ENCODE measurements around the gene GNAI2.

The GNAI2 gene

DNA sequence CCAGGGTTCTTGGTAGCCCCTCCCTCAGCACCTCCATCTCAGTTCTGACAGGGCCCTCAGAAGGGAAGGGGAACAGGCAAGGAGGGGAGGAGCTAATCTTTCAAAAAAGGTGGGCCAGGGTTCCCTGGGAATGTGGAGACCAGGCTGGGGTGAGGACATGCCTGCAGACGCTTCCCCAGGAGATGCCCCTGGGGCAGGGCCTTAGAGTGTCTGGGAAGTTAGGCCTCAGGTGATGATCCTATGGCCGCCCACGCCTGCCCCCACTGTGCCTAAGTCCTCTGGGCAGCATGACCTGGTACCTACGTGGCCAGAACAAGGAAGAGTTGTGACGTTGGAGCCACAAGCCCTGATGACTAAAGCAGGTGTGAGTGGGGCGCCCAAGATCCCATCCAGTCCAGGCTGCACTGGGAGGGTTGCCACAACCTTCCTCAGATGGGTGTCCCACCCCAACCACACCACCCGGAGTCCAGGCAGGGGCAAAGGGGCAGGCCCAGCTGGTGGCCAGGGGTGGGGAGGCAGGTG is 29.0 kb downstream of the GNAI2 start:
- Histone ChIP-seq H3K9me2 (replicated peaks; ENCODE audit: low read depth, low read length) (no peaks in the 10 kb centered on the region), H3K9me3 (ENCODE audit: insufficient read depth, low read depth, low read length) (no peaks in the 10 kb centered on the region), H3K9ac (ENCODE audit: low read depth, low read length, poor library complexity, severe bottlenecking) (no peak overlapping the region), H3F3A (ENCODE audit: low read depth) (no peaks in the 10 kb centered on the region), H3K4me1 (ENCODE audit: insufficient read depth, low read length, poor library complexity, severe bottlenecking) (peaks cover 10% of the 10 kb centered on the region), H2AFZ (ENCODE audit: low read length) (no peak overlapping the region), H4K20me1 (ENCODE audit: insufficient read depth, low read length, poor library complexity, severe bottlenecking) (no peaks in the 10 kb centered on the region), H3K27me3 (ENCODE audit: insufficient read depth, low read length, poor library complexity, severe bottlenecking) (no peaks in the 10 kb centered on the region), H3K36me3 (ENCODE audit: insufficient read depth, low read length) (no peaks in the 10 kb centered on the region), H3K79me2 (ENCODE audit: insufficient read depth, low read length) (peaks cover 12% of the 10 kb centered on the region; the same call in 1 of the 2 replicates), H3K4me2 (ENCODE audit: low read depth, low read length, poor library complexity, severe bottlenecking) (no peak overlapping the region), H3K4me3 (ENCODE audit: low read length, poor library complexity, severe bottlenecking) (no peak overlapping the region)
- TF ChIP-seq, protein P1, sequence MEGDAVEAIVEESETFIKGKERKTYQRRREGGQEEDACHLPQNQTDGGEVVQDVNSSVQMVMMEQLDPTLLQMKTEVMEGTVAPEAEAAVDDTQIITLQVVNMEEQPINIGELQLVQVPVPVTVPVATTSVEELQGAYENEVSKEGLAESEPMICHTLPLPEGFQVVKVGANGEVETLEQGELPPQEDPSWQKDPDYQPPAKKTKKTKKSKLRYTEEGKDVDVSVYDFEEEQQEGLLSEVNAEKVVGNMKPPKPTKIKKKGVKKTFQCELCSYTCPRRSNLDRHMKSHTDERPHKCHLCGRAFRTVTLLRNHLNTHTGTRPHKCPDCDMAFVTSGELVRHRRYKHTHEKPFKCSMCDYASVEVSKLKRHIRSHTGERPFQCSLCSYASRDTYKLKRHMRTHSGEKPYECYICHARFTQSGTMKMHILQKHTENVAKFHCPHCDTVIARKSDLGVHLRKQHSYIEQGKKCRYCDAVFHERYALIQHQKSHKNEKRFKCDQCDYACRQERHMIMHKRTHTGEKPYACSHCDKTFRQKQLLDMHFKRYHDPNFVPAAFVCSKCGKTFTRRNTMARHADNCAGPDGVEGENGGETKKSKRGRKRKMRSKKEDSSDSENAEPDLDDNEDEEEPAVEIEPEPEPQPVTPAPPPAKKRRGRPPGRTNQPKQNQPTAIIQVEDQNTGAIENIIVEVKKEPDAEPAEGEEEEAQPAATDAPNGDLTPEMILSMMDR (conservative IDR thresholded peaks at IDR 0.05; ENCODE audit: low read length): no peak
- TF ChIP-seq EZH2phosphoT487 (IDR thresholded peaks at IDR 0.05; ENCODE audit: borderline replicate concordance): no peak

DNA sequence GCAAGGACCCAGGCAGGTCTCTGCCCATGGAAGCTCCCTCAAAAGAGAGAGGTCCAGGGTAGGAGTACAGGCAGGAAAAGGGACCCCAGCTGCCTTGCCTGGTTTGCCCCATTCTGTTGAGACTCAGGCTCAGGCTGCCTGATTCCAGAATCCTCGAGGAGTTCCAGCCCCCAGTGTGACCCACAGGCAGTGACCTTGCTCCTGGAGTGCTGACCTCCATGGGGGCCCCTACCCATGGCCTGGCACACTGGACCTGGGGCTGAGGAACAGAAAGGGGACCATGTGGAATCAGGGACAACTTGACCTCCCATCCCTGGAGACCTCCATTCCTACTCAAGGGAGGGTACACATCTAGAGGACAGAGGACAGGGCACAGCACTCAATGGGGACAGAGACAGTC is 29.6 kb downstream of the GNAI2 start:
- Histone ChIP-seq H4K20me1 (ENCODE audit: insufficient read depth, low read length, poor library complexity, severe bottlenecking) (no peaks in the 10 kb centered on the region), H3K27me3 (ENCODE audit: insufficient read depth, low read length, poor library complexity, severe bottlenecking) (no peaks in the 10 kb centered on the region), H3K4me1 (ENCODE audit: insufficient read depth, low read length, poor library complexity, severe bottlenecking) (peaks cover 9% of the 10 kb centered on the region), H3K9me2 (replicated peaks; ENCODE audit: low read depth, low read length) (no peaks in the 10 kb centered on the region), H3K79me2 (ENCODE audit: insufficient read depth, low read length) (peaks cover 11% of the 10 kb centered on the region; the same call in 1 of the 2 replicates), H3K4me3 (ENCODE audit: low read length, poor library complexity, severe bottlenecking) (no peak overlapping the region), H3K9ac (ENCODE audit: low read depth, low read length, poor library complexity, severe bottlenecking) (no peak overlapping the region), H3F3A (ENCODE audit: low read depth) (no peaks in the 10 kb centered on the region), H2AFZ (ENCODE audit: low read length) (no peak overlapping the region), H3K36me3 (ENCODE audit: insufficient read depth, low read length) (no peaks in the 10 kb centered on the region), H3K4me2 (ENCODE audit: low read depth, low read length, poor library complexity, severe bottlenecking) (no peak overlapping the region), H3K9me3 (ENCODE audit: insufficient read depth, low read depth, low read length) (no peaks in the 10 kb centered on the region)
- TF ChIP-seq, protein P1 (conservative IDR thresholded peaks at IDR 0.05; ENCODE audit: low read length): no peak
- no peak for TF ChIP-seq EZH2phosphoT487 (IDR thresholded peaks at IDR 0.05; ENCODE audit: borderline replicate concordance)

DNA sequence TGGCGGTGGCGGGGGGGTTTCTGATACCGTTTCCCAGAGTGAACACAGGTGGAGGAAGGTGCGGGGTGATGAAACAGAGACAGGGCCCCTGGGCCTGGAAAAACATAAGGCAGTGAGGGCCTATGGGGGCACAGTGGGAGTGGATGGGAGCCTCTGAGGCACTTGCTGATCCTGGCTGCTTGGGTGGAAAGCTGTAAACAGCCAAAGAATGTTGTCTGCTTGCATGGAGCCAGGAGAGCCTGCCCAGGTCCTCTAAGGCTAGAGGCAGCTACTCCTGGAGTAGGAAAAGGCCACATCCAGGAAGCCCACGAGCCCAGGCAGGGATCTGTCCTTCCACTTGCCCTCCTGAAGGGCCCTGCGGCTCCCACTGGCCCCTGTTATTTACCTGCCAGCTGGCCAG is 30.0 kb downstream of the GNAI2 start:
- Histone ChIP-seq H3K4me1 (ENCODE audit: insufficient read depth, low read length, poor library complexity, severe bottlenecking) (peaks cover 4% of the 10 kb centered on the region), H3K4me2 (ENCODE audit: low read depth, low read length, poor library complexity, severe bottlenecking) (no peak overlapping the region), H3K4me3 (ENCODE audit: low read length, poor library complexity, severe bottlenecking) (no peak overlapping the region), H3K9me2 (replicated peaks; ENCODE audit: low read depth, low read length) (no peaks in the 10 kb centered on the region), H4K20me1 (ENCODE audit: insufficient read depth, low read length, poor library complexity, severe bottlenecking) (no peaks in the 10 kb centered on the region), H3K9ac (ENCODE audit: low read depth, low read length, poor library complexity, severe bottlenecking) (no peak overlapping the region), H3K36me3 (ENCODE audit: insufficient read depth, low read length) (no peaks in the 10 kb centered on the region), H2AFZ (ENCODE audit: low read length) (no peak overlapping the region), H3F3A (ENCODE audit: low read depth) (no peaks in the 10 kb centered on the region), H3K27me3 (ENCODE audit: insufficient read depth, low read length, poor library complexity, severe bottlenecking) (no peaks in the 10 kb centered on the region), H3K9me3 (ENCODE audit: insufficient read depth, low read depth, low read length) (no peaks in the 10 kb centered on the region), H3K79me2 (ENCODE audit: insufficient read depth, low read length) (peaks cover 6% of the 10 kb centered on the region; the same call in 1 of the 2 replicates)
- TF ChIP-seq, protein P1 (conservative IDR thresholded peaks at IDR 0.05; ENCODE audit: low read length): no peak
- TF ChIP-seq EZH2phosphoT487 (IDR thresholded peaks at IDR 0.05; ENCODE audit: borderline replicate concordance): no peak
